ENCODE results near the gene GRIPAP1.
"Not testable (repeated sequence)": the region's sequence is repeated elsewhere in the genome, so short reads cannot be mapped to it uniquely, and the experiment has no call there.

The GRIPAP1 gene

DNA sequence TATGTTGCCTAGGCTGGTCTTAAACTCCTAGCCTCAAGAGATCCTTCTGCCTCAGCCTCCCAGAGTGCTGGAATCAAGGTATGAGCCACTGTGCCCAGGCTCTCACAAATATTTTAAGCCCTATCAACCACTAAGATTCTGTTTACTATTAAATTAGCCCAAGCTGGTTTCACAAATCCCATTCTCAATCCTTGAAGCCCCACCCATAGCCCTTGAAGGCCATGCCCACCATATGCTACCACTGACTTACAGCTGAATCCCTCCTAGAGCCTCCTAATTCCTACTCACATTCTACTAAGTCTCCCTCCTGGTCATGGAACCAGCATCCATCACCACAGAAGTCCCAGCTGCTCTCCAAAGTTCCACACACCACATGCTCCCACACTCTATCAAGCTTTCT lies 9.7 kb downstream of the GRIPAP1 start:
- no peak for DNase-seq

DNA sequence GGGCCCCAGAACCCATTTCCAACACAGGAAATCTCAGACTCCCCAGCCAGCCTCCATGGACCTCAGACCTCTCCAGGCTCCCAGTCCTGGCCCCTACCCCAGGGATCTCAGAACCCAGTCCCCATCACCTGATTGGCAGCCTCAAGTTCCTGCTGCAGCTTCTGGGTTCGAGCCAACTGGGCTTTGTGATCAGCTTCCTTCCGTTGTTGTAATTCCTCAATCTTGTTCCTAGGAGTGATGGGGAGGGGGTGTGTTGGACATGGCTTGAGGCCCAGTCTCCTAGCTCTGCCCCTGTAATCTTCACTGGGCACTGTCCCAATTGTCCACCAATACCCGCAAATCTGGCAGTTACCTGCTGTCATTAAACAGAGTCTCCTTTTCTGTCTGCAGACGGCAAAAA lies 12.6 kb downstream of the GRIPAP1 start:
- no peak for DNase-seq

DNA sequence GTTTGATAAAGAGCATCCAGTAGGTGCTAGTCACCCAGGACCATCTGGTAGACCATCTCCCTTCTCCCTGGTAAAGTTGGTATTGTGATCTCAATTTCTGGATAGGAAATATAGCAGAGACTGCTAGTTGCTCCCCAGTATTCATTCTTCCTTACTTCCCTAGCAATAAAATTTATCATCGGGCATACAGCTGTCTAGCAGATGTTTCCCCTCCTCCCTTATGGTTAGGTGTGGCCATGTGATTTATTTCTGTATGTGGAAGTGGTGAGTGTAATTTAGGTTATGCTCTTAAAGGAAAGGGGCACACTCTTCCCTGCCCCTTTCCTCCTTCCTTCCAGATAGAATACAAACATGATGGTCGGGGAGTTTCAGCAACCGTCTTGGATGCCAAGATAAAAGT lies 18.2 kb downstream of the GRIPAP1 start:
- DNase-seq = no peak

DNA sequence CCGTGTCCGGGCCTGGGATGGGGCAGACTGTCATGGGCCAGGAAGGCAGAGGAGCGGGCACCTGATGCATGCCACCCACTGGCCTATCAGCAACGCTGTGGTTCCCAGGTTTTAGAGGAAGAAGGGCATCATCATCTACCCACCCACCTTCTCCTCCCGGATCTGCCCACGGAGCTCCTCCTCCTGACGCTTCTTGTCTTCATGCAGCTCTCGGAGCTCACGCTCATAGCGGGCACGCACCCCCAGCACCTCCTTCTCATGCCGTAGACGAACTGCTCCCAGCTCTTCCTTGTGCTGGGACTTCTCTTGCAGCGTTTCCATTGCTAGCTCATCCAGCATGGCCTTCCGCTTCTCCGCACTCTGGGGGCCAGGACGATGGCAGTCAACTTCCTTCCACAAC lies 19.0 kb downstream of the GRIPAP1 start:
- no peak for DNase-seq

DNA sequence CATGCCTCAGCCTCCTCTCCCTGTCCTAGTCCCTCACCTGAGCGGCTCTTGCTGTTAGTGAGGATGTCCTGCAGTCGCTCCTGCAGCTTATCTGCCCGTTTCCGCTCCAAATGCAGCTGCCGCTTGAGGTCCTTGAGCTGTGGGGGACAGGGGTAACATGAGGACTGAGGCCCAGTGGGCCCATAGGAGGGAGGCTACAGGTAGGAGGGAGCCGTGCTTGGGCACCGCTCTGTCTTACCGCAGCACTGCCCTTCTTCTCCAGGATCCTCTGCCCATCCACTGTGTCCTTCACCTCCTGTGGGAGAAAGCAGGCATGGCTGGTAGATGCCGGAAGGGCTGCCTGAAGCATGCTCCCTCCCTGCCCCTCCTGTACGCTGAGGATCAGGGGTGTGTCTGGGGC lies 20.9 kb downstream of the GRIPAP1 start:
- DNase-seq = no peak

DNA sequence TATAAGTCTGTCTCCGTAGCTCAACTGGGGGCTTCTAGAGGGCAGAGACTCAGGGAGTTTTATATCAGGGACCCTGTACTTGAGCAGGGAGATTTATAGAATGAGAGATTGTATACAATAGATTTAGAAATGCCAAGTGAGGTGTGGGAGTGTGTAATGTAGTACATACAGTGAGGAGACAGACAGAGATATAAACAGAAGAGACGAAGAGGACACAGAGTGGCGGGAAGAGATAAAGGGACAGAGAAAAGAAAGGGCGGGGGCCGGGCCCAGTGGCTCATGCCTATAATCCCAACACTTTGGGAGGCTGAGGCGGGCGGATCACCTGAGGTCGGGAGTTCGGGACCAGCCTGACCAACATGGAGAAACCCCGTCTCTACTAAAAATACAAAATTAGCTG lies 21.7 kb downstream of the GRIPAP1 start:
- not testable (repeated sequence) for DNase-seq

DNA sequence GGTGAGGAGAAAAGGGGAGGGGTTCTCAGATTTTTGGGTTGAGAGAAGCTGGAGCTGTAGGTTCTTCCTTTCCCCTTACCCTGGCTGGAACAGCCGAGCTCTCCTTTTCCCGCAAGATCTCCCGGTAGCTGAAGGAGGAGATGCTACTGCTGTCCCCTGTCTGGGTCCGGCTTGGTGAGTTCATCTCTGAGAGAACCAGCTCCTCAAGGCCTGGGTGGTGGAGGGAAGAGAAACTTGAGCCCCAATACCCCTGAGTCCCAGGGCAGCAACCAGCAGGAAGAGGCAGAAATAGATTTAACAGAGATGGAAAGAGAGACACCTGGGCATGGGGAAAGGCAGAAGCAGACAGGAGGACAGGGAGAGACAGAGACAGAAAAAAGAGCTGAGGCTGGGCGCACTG lies 23.8 kb downstream of the GRIPAP1 start:
- no peak for DNase-seq

DNA sequence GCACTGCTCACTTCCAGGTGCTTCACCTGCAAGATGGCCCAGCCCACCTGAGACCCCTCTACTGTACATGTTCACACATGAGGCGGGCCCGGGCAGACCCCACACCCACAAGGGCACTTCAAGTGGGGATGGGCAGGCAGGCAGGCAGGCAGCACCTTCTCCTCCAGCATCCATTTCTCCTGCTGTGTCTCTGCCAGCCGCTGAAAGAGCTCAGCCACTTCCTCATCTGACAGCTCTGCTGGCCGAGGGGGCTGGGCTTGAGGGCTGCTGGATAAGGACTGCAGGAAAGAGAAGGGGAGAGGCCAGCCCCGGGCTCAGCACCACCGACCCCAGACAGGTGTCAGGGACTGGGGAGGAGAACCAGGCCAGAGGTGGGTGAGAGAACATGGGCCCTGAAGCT lies 26.0 kb downstream of the GRIPAP1 start:
- no peak for DNase-seq

DNA sequence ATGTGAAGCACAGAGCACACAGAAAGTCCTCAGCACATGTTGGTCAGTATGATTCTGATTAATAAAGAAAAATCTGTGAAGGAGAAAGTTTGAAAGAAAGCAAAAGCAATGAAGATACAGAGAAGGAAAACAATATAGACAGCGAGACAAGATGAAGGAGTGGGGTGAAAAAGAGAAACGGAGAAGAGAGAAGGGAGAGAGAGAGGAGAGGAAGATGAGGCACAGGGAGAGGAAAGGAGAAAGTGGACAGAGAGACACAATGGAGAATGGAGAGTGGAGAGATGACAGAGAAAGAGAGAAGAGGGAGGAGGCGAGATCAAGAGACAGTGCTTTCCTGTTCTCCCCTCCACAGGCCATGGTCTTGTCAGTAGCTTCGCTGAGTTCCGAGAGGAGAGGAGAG lies 26.5 kb downstream of the GRIPAP1 start:
- DNase-seq = no peak

DNA sequence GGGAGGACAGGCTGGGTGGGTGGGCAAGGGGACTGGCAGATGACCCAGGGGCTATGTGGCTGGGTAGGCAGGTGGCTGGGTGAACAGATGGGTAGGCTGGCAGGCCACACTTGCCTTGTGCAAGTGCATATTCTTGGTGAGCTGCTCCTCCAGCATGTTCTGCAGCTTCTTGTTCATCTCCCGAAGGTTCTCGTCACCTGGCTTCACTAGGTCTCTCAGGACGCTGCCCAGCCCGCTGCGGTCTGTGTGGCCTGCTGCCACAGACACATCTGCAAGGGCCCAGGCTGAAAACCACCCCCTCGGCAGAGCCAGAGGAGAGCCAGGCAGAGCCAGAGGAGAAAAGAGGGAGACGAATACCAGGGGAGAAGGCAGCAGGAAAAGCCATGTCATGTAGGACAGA lies 27.0 kb downstream of the GRIPAP1 start:
- no peak for DNase-seq

DNA sequence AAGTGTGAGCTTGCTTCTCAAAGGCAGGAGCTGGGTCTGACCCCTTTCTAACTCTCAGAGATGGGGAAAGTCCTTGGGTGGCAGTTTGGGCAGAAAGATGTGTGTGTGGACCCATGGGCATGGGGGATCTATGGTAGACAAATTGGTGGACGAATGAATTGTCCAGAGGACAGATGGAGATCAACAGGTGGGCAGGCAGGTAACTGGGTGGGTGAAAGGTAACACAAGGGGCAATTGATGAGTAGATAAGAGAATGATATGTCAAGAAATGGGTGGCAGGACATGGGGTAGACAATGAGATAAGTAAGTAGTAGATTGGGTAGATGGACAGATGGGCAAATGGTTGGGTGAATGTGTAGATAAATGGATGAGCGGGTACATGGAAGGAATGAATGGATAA lies 27.5 kb downstream of the GRIPAP1 start:
- DNase-seq = no peak

DNA sequence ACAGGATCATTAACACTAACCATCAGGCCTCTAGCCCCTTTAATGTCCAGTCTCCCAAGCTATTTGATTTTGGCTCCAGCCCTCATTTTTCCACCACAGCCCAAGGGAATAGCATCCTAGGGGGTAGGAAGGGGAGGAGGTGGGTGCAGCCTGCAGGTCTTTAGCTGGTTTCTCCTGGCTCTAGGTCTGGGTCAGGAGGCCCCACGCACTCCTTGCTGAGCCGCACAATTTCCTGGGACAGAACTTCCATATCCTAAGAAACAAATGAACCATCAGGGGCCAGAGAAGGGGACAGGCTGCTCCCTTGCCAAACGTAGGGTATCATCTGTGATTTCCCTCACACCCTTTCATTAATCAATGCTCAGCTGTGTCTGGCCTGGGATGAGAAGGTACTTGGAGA lies 28.0 kb downstream of the GRIPAP1 start:
- no peak for DNase-seq

DNA sequence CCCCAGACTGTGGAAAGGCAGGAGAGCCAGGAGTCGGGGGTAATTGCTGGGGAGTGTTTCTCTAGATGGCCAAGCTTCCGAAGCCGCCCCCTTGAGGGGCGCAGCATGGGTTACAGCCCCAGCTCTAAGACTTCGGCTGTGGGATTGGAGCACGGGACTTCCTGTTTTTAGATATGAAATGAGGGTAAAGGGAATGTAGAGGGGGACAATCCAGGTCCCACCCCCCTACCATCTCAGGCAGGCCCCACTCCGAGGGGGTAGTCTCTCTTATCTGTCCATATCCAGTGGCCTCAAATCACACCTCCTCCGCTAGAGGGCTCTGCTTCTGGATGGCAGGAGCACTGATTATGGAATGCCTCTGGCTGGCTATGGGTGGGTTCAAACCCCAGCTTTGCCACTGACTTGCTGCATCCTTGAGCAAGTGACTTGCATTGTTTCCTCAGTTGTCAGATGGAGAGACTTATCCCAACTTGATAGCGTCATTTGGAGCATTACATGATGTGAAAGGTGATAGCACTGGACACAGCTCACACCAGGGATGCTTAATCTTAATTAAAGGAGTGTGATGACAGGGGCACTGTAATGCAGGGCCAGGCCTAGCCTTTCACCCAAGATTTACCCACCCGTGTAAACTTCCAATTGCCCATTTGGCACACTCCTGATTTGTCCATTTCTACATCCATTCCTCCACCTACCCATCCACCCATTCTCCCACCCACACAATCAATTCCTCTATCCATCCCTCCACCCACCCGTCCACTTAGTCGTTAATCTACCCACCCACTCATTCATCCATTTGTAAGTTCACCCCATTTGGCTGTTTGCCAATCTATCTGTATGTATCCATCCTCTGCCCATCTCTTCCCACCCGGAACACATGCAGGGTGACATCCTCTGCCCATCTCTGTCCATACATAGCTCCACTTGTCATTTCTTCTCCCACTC lies 29.6 kb downstream of the GRIPAP1 start:
- DNase-seq = peak; percentile 36

DNA sequence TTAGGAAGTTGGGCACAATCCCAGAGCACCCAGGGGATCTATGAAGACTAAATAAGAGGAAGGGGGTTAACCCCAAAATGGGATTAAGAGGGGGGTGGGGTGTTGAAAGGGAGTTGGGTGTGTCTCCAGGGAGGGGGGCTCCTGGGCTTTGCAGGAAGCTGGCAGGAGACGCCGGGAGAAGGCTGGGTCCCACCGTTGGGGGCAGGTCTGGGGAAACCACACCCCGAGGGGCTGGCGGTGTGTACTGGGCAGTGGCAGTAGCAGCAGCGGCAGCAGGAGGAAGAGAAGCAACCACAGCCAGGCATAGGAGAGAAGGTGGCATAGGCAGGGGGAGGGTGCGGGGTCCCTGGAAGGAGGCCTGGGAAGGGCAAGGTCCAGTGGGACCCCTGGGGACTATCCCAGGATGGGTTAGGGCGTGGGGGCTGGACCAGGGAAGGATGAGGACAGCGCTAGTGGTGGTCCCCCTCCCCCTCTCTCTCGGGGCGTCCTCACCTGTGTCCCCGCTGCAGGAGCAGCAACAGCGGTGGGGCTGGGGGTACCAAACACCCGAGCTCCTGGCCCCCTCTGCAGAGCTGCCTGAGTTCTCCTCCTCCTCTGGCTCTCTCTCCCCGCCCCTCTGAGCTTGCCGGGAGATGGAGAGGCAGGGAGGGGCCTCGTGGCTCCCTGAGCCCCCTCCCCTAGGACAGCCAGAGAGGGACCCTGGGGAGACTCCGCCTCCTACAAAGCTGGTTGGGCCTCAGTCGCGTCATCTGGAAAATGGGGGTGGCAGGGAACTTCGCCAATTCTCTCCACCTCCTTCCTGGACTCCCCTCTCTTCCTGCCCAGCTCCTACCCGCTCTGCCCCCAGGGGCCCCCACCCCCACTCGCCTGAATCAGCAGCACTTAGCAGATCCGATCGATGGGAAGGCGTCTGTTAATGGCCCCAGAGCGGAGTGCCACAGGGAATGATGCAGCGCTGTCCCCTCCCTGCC lies 30.5 kb downstream of the GRIPAP1 start, which contains the start of gene KCND1:
Gene KCND1, minus strand, starts transcription at position 596 of the 971 bp plus-strand sequence. CDS start 1,573 bp downstream, outside the sequence.
- peak; percentile 36 for DNase-seq

DNA sequence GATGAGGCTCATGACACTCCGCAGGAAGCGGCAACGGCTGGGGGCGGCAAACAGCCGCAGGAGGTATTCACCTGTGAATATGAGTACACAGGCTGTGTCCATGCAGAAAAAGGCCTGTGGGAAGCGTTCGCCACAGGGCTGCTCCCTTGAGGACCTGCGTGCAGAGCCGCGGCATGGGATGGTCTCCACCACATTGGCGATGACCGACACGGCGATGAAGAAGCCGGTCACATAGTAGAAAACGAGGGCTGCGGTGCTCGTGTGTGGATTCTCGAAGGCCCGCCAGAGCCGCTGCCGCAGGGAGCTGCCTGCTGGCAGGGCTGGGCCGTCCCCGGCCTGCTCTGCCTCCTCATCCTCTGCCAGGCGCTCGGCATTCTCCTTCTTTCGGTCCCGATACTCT lies 32.6 kb downstream of the GRIPAP1 start:
- DNase-seq = no peak

DNA sequence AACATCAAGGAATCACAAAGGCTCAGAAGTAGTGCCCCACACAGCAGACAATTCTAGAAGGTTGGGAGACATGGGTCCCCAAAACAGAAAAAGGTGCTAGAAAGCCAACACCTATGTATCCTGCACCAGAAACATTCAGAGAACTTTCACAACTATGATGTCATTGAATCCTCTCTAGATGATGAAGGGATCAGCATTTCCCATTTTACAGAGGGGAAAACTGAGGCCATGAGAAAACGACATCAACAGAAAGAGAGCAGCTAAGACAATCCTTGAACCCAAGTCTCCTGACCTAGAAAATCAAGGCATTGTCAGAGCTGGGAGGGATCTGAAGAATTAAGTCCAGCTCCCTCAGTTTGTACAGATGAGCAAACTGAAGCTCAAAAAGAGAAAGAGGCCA lies 33.7 kb downstream of the GRIPAP1 start:
- DNase-seq = no peak

DNA sequence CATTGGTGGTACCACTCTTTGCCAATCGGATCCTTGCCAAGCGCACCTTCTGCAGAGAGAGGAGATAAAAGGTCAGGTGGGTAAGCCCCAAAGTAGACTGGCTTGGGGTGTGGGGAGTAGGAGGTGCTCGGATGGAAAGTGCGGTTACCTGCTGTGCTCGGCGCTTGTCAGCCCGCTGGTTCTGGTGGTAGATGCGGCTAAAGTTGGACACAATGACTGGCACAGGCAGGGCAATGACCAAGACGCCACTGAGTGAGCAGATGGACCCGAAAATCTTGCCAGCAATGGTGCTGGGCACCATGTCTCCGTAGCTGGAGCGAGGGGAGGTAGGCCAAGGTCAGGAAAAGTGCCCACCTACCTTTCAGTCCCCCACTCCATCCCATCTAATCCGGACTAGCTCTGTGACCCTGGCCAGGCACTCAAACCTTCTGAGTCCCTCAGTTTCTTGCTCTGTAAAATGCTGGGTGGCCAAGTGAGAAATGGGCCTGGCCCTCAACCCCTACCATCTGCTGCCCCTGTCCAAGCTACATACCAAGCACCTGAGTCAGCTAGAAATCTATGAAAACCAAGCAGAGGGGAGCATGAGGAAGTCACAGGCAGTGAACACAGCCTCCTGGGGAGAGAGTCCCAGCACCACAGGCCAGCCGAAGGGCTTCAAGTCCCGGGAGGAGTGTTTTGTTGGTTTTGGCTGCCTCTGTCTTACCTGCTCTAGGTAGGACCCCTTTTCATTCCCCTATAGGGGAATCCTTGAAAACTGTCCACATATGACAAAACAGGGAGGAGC lies 35.1 kb downstream of the GRIPAP1 start:
- DNase-seq = no peak

DNA sequence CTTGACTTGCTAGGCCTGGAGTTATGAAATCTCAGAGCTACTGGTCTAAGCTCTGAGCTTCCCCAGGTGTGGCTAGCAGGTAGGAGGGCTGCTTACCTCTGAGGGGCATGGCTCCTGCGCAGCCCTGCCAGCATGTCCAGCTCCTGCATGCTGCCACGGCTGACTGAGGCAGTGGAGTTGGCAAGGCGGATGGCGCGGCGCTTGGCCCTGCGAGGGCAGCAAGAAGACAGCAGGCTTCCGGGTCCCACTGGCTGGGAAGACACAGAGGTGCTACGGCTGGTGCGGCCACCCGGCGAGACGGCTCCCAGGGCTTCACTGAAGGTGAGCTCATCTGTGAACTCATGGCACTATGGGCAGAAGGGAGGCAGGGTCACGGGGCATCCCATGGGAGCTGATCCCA lies 36.1 kb downstream of the GRIPAP1 start:
- no peak for DNase-seq

DNA sequence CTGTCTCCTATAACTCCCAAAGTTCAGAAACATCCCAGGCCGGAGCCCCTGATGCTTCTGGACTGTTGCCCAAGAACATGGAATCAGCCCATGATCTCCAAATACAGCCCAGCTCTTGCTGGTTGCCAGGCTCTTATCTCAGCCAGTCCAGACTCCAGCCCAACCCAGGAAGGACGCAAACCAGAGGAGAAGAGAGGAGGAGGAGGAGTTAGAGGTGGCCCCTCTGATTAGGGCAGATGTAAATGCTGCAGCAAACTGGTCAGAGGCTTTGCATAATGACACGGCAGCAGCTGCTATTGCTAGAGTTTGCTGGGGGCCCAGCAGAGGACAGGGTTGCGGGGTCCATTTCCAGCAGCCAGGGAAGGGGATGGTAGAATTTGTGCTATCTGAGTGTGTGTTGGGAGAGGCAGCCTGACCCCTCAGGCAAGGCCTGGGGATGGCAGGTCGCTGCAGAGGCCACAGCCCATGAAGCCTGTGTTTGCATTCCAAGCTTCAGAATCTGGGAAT lies 40.4 kb downstream of the GRIPAP1 start:
- no peak for DNase-seq

DNA sequence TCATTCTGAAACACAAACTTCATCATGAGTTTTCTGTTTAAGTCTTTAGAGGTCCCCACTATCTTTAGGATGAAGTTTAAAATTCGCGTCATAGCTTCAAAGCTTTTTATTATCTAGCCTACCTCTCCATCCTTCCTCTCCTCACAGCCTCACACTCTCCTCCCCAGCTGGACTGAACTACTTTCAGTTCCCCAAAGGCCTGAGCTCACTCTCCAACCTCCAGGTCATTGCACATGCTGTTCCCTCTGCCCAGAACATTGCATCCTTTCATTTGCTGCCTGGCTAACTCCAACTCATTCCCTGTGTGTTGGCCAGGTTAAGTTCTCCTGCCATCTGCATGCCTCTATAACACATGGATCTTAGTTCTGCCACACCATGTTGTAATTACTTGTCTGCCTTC lies 41.8 kb downstream of the GRIPAP1 start:
- no peak for DNase-seq

DNA sequence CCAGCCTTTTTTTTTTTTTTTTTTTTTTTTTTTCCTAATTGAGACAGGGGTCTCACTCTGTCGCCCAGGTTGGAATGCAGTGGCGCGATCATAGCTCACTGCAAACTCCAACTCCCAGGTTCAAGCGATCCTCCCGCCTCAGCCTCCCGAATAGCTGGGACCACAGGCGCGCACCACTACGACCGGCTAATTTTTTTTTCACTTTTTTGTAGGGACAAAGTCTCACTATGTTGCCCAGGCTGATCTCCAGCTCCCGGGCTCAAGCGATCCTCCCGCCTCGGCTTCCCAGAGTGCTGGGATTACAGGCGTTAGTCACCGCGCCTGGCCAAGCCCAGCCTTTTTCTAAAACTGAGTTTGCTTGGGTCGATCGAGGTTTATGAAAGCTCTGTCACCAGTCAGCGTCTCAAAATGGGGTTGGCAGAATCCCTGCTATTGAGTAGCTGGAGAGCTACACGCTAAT lies 43.4 kb downstream of the GRIPAP1 start:
- DNase-seq = no peak

DNA sequence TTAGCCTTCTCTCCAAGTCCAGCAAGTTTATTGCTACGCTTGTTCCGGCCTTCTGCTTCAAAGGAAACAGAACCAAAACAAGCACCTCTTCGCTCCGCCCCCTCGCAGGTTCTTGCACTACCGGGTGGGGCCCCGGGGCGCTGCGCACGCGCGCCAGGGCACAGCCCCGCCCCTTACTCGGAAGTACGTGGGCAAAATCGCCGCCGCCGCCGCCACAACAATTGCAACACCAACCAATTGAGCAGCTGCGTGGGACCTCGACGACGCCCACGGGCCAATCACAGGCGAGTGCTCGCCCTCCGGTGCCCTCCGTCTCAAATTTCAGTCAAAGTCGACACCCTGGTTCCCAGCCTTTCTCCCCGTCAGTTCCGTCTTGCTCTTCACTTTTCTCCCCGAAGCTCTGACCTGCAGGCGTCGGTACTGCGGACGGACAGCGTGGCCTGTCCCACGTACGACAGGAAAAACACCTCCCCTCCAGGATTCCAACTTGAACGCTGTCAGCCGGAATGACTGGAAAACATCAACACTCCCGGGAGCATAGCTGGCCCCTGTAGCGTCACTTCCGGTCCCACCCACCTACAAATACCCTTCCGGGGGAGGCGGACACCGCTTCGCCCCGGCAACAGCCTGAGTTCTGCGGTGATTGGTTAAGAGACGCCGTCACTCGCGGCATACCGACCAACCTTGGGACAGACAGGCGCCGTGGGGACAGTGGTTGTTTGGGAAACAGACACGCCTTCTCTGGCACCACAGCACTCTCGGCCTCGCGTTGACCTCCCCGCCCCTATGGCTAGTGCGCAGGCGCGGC lies 44.0 kb downstream of the GRIPAP1 start:
- peak; percentile 92 for DNase-seq
